Pancreas (tissue), 10 donors: ENCODE data around the gene TPBGL. TPM values are rescaled to one million over a fixed set of nuclear protein-coding genes. Genes with fewer than 3 reads are reported as not detected.

ENCODE experiments used
- ATAC-seq, 4 donors: fragments of 200-7000 bp; cut with Tn5 transposase; one replicate each; pipeline versions ENCODE4 v1.8.0 to v1.9.1; 2020; ENCODE audit warnings: mild to moderate bottlenecking in 4 of 4, moderate library complexity in 4 of 4
- DNase-seq, 6 donors: peaks; one replicate each; pipeline ENCODE4 v3.0.0-alpha.2; 2020
- FAIRE-seq: peaks from 2 replicates; lab custom pipeline; 2012; peaks lifted over from hg19 to GRCh38; lab: Jason Lieb, UNC
- H3K27ac ChIP-seq, 4 donors: fragments of 200-600 bp; sonication (generic); 1 replicate in 3 of 4; 2 replicates in 1 of 4; pipeline versions ENCODE4 v1.5.0 to v1.8.0; 2020
- H3K27me3 ChIP-seq, 4 donors: fragments of 200-600 bp; one replicate each; pipeline ENCODE4 v1.8.0; 2021
- H3K36me3 ChIP-seq, 3 donors: fragments of 200-600 bp; sonication (generic) in 1 of 3; one replicate each; pipeline versions ENCODE4 v1.5.0 to v1.8.0; 2020 to 2021
- H3K4me1 ChIP-seq, 3 donors: fragments of 200-600 bp; one replicate each; pipeline ENCODE4 v1.8.0; 2021
- H3K4me3 ChIP-seq, 4 donors: fragments of 200-600 bp; sonication (generic) in 2 of 4; one replicate each; pipeline versions ENCODE4 v1.5.0 to v1.8.0; 2020 to 2021
- H3K9me3 ChIP-seq, 4 donors: fragments of 200-600 bp; one replicate each; pipeline ENCODE4 v1.8.0; 2021
- WGBS, 2 donors: extraction: QIAGEN DNeasy Blood & Tissue Kit; methylation state at CpG; one replicate each; pipeline ENCODE4 v1.1.7; 2013; 5-methylcytosine and 5-hydroxymethylcytosine counted together
- intact Hi-C, 3 donors: fragments of 100-400 bp; cut with DNase I; formaldehyde crosslinking; loops; one replicate each; pipeline versions ENCODE4 v1.11.1 to v1.14.2; 2022
- polyA plus RNA-seq, 2 donors: library from polyadenylated mRNA; stranded (reverse); fragments of 200-250 nt; gene quantifications; one replicate each; pipeline ENCODE4 v1.2.3, GENCODE V29; 2013
- total RNA-seq, 6 donors: library from RNA; stranded (reverse); fragmentation: NEBNext Ultra II Directional in 4 of 6; extraction: Animal tissue kit (Norgen Biotek cat#: 25700) in 4 of 6; gene quantifications; one replicate each; pipeline versions ENCODE4 v1.2.1 to v1.2.4, GENCODE V29; 2021 to 2023
- TF ChIP-seq, protein P1 (sequence below), 4 donors: fragments of 200-600 bp; sonication (generic) in 3 of 4; IDR thresholded peaks; one replicate each; pipeline versions ENCODE4 v1.5.0 to v1.8.0; 2021; ENCODE audit warnings: antibody characterized with exemption in 4 of 4
- donor health status: healthy with polysubstance abuse.
- donor health status: DM: no; HTN: no; CAD: no; lungs with moderate emphysema.
- donor health status: DM: no; HTN: no; CAD: no.
- donor health status: control.
- donor health status: control.
- donor health status: Bipolar disorder and iron deficiency.
- donor health status: DM: yes; HTN: yes; CAD: no.
- donor health status: DM: no; HTN: no; CAD: no.
- donor health status: DM: no; HTN: no; CAD: no.
- donor health status: DM: yes; HTN: yes; CAD: no.

Gene TPBGL
- total and polyA plus RNA-seq, 8 donors: 0.04 to 0.28 (median 0.09) TPM; not detected in 1

DNA sequence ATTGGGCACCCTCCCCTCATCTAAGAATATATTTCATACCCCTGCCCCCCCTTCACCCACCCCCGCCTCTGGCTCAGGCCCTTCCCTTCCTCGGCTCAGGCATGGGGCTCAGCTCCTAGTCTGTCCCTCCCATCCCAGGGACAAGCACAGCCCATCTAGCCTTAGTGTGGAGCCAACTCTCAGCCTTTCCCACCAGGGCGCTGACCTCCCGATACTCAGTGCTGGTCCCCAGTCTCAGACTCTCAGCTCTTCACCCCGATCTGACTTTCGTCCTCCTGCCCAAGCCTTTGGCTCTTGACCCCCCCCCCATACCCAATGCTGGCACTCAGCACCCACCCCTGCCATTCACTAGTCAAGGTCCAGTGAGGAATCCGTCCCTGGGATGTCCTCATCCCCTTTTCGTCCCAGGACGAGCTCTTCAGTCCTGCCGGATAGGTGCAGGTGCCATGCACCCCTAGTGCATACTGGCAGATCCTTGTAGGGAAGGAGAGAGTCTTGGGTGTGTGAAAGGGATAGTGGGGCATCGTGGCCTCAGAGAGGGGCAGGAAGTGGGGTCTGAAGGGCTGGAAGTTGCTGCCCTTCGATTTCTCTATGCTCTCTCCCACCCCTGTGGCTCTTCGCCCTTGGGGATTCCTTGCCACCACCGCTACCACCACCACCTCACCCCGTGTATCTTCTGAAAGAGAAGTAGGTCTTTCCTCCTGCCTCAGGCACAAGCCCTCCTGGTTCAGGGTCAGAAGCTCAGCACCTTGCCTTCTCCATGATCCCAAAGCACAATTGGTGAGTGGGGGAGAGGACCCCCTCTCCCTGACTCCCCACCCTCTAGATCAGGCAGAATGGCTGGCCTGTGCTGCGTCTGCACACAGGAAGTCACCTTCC is 2.4 kb downstream of the TPBGL start:
- FAIRE-seq: no peak
- H3K9me3 ChIP-seq: no peaks in the 10 kb centered on the region
- TF ChIP-seq, protein P1, sequence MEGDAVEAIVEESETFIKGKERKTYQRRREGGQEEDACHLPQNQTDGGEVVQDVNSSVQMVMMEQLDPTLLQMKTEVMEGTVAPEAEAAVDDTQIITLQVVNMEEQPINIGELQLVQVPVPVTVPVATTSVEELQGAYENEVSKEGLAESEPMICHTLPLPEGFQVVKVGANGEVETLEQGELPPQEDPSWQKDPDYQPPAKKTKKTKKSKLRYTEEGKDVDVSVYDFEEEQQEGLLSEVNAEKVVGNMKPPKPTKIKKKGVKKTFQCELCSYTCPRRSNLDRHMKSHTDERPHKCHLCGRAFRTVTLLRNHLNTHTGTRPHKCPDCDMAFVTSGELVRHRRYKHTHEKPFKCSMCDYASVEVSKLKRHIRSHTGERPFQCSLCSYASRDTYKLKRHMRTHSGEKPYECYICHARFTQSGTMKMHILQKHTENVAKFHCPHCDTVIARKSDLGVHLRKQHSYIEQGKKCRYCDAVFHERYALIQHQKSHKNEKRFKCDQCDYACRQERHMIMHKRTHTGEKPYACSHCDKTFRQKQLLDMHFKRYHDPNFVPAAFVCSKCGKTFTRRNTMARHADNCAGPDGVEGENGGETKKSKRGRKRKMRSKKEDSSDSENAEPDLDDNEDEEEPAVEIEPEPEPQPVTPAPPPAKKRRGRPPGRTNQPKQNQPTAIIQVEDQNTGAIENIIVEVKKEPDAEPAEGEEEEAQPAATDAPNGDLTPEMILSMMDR (IDR thresholded peaks at IDR 0.05): no peak
- WGBS, 2 donors: 82 to 84% methylated on average over 16 of the region's 16 CpGs
- intact Hi-C loops: loop anchor here in 1 of 3 donors (10.0 kb wide), 2 partner anchors 218 to 308 kb away; no protein-coding TSS in a partner anchor
- DNase-seq: peak in 1 of 6 donors; percentile 52
- no peak overlapping the region for H3K4me3 ChIP-seq
- H3K27ac ChIP-seq: no peak overlapping the region
- peaks cover 0 to 4% (median 0%) of the 10 kb centered on the region in 4 donors for H3K27me3 ChIP-seq
- no peak for ATAC-seq
- peaks cover 0 to 3% (median 0%) of the 10 kb centered on the region in 3 donors for H3K4me1 ChIP-seq
- H3K36me3 ChIP-seq: no peaks in the 10 kb centered on the region

DNA sequence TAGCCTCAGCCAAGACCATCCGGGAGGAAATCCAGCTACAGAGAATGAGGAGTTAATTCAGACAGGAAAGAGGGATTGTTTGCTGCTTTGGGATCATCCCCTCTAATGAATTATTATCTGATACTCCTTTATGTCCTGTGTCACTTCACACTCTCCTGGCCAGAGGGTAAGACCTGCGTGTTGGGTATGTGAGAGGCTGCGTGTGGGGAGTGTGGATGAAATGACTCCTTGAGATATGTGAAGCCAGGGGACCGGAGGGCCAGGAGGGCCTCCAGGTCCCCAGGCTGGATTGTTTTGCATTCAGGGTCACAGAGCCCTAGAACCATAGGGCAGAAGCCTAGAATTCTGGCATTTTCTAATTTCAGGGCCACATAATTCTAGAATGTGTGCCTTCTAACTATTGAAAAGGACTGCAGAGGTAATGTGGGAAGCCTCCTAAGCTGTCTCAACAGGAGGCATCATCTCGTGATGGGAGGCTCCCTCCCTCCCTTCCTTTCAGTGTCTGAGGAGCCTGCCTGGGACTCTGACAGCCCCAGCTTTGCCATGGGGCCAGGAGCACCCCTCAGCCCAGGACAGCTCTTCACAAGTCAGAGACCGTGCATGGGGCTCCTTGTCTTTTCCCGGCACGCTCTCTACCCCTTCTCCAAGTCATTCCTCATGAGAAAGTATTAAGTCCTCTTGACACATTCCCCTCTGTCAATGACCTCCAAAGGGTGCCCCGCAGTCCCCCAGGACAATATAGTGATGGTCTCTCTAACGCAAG is 3.7 kb downstream of the TPBGL start:
- Histone ChIP-seq H3K36me3 (no peaks in the 10 kb centered on the region), H3K4me3 (no peak overlapping the region), H3K9me3 (no peaks in the 10 kb centered on the region), H3K27me3 (peaks cover 0 to 4% (median 0%) of the 10 kb centered on the region in 4 donors), H3K4me1 (peaks cover 0 to 3% (median 3%) of the 10 kb centered on the region in 3 donors), H3K27ac (no peak overlapping the region)
- TF ChIP-seq, protein P1 (IDR thresholded peaks at IDR 0.05): no peak
- intact Hi-C loops: loop anchor here in 1 of 3 donors (10.0 kb wide), 2 partner anchors 219 to 309 kb away; no protein-coding TSS in a partner anchor
- DNase-seq: peak in 1 of 6 donors; percentile 19
- WGBS, 2 donors: 82 to 89% methylated on average over 10 of the region's 10 CpGs
- FAIRE-seq: no peak
- no peak for ATAC-seq

GRCh38 chr11:75245356-75246005 is 4.9 kb downstream of the TPBGL start:
- DNase-seq (peak in 1 of 6 donors; percentile 32), ATAC-seq (no peak), FAIRE-seq (no peak)
- TF ChIP-seq, protein P1 (IDR thresholded peaks at IDR 0.05): no peak
- intact Hi-C loops: loop anchor here in 2 of 3 donors (5.0 to 10.0 kb wide), 3 partner anchors 103 to 311 kb away; no protein-coding TSS in a partner anchor
- Histone ChIP-seq H3K36me3 (no peaks in the 10 kb centered on the region), H3K4me1 (peaks cover 0 to 3% (median 3%) of the 10 kb centered on the region in 3 donors), H3K4me3 (no peak overlapping the region), H3K9me3 (no peaks in the 10 kb centered on the region), H3K27ac (no peak overlapping the region), H3K27me3 (peaks cover 0 to 2% (median 0%) of the 10 kb centered on the region in 4 donors)
- WGBS, 2 donors: 76 to 81% methylated on average over 5 of the region's 5 CpGs

- Histone ChIP-seq H3K27me3 (no peaks in the 10 kb centered on the region), H3K27ac (no peak overlapping the region), H3K36me3 (no peaks in the 10 kb centered on the region), H3K4me3 (no peak overlapping the region), H3K4me1 (peaks cover 0 to 3% (median 3%) of the 10 kb centered on the region in 3 donors), H3K9me3 (no peaks in the 10 kb centered on the region)
- 35 to 39% methylated on average over 7 of the region's 7 CpGs for WGBS, 2 donors
- FAIRE-seq (no peak), ATAC-seq (peak in 3 of 4 donors; percentile 24 to 29 (median 26)), DNase-seq (peak in 3 of 6 donors; percentile 53 to 64 (median 63))
- TF ChIP-seq, protein P1 (IDR thresholded peaks at IDR 0.05): no peak
- intact Hi-C loops: loop anchor here in 2 of 3 donors (5.0 to 10.0 kb wide), 3 partner anchors 104 to 311 kb away; no protein-coding TSS in a partner anchor
Observed at GRCh38 chr11:75246006-75246670, 5.6 kb downstream of the TPBGL start.
